ENCODE measurements around the gene TMSB15C.

TMSB15C gene

DNA sequence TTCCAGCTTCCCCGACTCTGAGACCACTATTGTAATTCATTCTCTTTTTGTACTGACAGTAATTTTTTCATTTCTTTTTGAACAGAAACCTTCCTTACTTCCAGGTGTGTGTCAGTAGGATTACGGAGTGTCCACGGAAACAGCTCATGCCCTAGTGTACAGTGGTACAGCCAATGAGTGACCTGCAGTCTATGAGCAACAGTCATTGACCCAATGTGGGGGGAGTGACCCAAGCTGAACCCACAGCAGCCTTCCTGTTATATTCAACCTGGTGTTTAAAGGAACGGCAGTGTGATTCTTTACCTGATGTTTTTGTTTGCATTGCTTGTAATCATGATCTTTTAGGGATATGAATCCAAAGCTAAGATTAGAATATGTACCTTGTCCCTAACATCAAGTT, 35.0 kb downstream of the TMSB15C start:
- no peak overlapping the region for H3K4me3 ChIP-seq (ENCODE audit: low read depth, low read length)
- no peak for DNase-seq (ENCODE audit: low read depth)
- in situ Hi-C loops (cut with HindIII; ENCODE audit: low sequenced_read_pairs), result no loop called here
- TF ChIP-seq, protein P1, sequence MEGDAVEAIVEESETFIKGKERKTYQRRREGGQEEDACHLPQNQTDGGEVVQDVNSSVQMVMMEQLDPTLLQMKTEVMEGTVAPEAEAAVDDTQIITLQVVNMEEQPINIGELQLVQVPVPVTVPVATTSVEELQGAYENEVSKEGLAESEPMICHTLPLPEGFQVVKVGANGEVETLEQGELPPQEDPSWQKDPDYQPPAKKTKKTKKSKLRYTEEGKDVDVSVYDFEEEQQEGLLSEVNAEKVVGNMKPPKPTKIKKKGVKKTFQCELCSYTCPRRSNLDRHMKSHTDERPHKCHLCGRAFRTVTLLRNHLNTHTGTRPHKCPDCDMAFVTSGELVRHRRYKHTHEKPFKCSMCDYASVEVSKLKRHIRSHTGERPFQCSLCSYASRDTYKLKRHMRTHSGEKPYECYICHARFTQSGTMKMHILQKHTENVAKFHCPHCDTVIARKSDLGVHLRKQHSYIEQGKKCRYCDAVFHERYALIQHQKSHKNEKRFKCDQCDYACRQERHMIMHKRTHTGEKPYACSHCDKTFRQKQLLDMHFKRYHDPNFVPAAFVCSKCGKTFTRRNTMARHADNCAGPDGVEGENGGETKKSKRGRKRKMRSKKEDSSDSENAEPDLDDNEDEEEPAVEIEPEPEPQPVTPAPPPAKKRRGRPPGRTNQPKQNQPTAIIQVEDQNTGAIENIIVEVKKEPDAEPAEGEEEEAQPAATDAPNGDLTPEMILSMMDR (IDR thresholded peaks at IDR 0.05; ENCODE audit: low read depth, low read length, missing control alignments), result no peak

DNA sequence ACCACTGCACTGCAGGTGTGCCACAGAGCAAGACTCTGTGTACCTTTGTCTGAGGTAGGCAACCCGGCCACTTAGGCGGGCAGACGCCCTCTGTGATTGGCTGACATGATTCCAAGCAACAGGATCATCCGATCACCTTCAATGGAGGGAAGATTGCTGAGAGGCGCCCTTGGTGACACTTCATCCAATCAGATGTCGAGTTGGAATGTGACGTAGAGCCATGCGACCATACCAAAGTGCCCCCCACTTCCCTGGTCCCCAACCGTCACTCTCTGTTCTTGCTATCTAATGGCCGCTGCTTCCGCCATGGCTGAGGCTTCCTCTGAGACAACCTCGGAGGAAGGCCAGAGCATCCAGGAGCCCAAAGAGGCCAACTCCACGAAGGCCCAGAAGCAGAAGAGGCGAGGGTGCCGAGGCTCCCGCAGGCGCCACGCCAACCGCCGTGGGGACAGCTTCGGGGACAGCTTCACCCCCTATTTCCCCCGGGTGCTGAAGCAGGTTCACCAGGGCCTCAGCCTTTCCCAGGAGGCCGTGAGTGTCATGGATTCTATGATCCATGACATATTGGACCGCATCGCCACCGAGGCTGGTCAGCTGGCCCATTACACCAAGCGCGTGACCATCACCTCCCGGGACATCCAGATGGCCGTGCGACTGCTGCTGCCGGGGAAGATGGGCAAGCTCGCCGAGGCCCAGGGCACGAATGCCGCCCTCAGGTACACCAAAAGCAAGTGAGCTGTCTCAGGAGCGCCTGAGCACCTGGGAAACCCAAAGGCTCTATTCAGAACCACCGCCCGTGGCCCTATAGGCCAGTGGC, 36.1 kb downstream of the TMSB15C start, which contains the start of gene H2BW2:
Gene H2BW2 (plus strand): TSS at position 268 of the 817 bp plus-strand sequence. CDS start 39 bp downstream, at position 307.
- in situ Hi-C loops (cut with HindIII; ENCODE audit: low sequenced_read_pairs), result no loop called here
- no peak for DNase-seq (ENCODE audit: low read depth)
- TF ChIP-seq, protein P1 (IDR thresholded peaks at IDR 0.05; ENCODE audit: low read depth, low read length, missing control alignments), result no peak
- H3K4me3 ChIP-seq (ENCODE audit: low read depth, low read length), result no peak within 1 kb of the TSS

Data from astrocyte of the cerebellum (primary cell).